ENCODE results near the gene MTPN.

The MTPN gene

DNA sequence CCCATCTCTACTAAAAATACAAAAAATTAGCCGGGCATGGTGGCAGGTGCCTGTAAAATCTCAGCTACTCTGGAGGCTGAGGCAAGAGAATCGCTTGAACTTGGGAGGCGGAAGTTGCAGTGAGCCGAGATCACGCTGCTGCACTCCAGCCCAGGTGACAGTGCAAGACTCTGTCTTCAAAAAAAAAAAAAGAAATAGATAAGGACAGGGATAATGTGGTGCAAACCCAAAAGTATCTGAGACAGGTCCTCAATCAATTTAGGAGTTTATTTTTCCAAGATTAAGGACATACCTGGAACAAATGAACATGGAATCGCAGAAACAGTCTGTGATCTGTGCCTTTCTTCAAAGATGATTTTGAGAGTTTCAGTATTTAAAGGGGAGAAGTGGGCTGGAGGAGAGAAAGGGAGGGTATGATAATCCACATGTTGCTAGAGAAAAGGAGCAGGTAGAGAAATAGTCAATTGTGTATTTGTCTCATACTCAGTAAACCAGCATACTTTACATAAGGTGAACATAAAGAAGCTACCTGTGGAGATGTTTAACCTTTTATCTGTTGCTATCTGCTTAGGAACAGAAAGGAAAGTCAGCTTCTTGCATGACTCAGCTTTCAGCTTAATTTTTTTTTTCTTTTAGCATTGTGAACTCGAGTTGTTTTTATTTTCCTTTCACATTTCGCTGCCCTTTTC, 4.9 kb upstream of the MTPN start:
- no peak for DNase-seq

DNA sequence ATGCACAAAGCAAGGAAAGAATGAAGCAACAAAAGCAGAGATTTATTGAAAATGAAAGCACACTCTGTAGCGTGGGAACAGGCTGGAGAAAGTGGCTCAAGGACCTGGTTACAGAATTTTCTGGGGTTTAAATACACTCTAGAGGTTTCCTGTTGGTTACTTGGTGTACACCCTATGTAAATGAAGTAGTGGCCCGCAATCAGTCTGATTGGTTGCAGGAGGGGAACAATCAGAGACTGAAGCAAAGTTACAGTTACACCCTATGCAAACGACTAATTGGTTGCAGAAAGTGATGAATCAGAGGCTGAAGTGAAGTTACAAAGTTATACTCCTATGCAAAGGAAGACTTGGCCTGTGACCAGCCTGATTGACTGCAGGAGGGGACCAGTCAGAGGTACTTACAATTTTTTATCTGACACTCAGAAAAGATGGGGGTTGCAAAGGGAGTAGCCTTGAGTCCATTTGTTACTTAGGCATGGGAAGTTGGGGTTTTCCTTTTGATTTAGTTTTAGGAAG, 3.6 kb upstream of the MTPN start:
- DNase-seq = no peak

DNA sequence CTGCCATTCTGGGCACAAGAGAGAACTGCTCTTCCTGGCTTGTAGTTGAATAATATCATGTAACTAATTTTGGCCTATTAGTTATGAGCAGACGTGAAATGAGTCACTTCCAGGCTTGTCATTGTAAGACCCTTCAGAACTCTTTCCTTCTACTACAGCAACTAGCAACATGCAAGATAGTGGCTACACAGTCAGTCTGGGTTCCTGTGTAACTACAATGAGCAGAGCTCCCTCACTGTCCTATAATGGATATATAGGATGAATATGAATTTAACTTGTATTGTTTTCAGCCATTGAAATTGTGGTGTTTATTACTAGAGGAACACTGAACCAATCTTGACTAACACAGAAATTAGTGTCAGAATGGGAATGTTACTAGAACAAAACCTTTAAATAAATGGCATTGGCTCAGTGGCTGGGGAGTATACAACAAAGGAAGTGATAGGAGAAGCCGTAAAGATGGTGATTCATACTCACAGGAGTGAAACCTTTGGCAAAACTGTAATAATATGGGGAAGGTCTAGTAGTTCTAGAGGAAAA, 2.9 kb upstream of the MTPN start:
- no peak for DNase-seq

- DNase-seq = no peak
Observed at GRCh38 chr7:135979471-135980011, 2.4 kb upstream of the MTPN start.

- no peak for DNase-seq
Observed at GRCh38 chr7:135978624-135979023, 1.5 kb upstream of the MTPN start.

GRCh38 chr7:135977742-135978066, 545 bp upstream of the MTPN start:
- DNase-seq = no peak

GRCh38 chr7:135976312-135977006, 700 bp downstream of the MTPN start:
- DNase-seq = no peak

- no peak for DNase-seq
Observed at GRCh38 chr7:135975166-135975565, 2.0 kb downstream of the MTPN start.

GRCh38 chr7:135974667-135975066, 2.5 kb downstream of the MTPN start:
- no peak for DNase-seq

DNA sequence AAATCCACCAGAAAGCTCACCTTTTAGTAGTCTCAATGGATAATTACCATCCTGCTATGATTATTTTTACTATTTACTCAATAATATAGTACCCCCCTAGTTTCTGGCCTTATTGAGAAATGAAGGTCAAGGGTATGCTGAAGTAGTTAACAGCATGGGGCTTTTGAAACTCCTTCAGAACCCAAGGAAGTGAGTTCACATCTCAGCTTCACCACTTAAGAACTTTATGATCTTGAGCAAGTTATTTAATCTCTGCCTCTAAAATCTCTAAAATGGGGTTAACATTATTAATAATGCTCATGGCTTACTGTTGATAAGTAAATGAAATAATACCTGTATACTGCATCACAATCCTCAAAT, 5.8 kb downstream of the MTPN start:
- no peak for DNase-seq

GRCh38 chr7:135970682-135971365, 6.3 kb downstream of the MTPN start:
- DNase-seq = no peak

- DNase-seq = no peak
Observed at GRCh38 chr7:135970045-135970444, 7.1 kb downstream of the MTPN start.

- no peak for DNase-seq
Observed at GRCh38 chr7:135966341-135967043, 10.7 kb downstream of the MTPN start.

- DNase-seq = no peak
Observed at GRCh38 chr7:135965602-135966001, 11.6 kb downstream of the MTPN start.

GRCh38 chr7:135964791-135965190, 12.4 kb downstream of the MTPN start:
- no peak for DNase-seq

- no peak for DNase-seq
Observed at GRCh38 chr7:135964274-135964673, 12.9 kb downstream of the MTPN start.

- no peak for DNase-seq
Observed at GRCh38 chr7:135962802-135963201, 14.4 kb downstream of the MTPN start.

DNA sequence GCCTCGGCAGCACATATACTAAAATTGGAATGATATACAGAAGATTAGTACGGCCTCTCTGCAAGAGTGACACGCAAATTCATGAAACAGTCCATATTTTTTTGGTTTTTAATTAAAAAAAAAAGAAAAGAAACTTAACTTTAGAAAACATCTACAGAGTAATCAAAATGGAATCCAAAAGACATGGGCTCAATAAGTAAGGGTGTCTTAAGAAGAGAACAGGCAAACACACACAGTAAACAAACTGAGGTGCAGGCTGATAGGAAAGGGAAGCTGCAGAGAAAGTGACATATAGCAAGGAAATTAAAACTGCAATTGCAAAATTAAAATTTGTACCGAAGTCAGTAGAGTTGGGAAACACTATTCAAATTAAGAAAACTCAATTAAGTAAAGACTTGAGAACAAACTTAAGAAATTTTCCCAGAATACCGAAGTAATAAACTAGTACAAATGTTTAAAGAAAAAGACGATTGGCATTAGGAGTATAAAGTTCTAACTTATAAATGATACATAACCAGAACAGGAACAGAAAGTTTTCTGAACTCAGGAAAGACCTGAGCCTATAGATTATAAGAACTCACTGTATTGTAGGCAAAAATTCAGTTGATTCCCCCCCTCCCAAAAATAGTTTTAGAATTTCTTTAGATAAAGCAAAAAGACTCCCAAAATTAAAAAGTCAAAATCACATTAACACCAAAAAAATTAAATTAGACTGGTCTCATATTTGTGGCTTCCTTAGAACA, 16.3 kb downstream of the MTPN start:
- no peak for DNase-seq

DNA sequence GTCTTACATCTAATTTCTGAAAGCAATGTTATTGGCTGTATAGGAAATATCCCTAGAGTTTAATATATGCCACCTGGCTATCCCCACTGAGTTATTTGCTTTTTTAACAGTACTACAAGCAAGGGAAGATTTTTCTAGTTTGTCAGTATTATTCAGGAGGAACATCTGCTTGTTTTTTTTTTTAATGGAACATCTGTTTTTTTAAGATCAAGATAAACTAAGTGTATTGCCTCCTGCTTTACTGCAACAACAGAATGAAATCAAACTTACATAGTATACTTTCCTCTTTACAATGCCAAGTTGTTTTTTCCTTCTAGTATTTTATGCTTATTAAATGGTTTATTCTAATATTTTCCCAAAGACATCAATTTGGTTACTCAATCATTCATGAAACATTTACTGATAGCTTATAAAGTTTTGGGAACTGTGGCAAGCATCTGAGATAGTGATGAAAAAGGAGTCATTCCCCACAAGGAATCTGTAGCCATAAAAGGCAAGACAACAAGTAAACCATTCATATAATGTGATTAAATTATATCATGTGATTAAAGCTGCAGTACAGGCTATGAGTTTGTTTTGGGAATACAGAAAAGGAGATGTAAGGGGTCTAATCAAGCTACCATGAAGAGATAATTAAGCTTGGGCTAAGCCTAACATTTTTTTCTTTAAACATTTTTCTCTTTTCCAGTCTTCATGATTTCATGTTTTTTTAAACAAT, 17.4 kb downstream of the MTPN start:
- no peak for DNase-seq

GRCh38 chr7:135958173-135958572, 19.0 kb downstream of the MTPN start:
- DNase-seq = no peak

DNA sequence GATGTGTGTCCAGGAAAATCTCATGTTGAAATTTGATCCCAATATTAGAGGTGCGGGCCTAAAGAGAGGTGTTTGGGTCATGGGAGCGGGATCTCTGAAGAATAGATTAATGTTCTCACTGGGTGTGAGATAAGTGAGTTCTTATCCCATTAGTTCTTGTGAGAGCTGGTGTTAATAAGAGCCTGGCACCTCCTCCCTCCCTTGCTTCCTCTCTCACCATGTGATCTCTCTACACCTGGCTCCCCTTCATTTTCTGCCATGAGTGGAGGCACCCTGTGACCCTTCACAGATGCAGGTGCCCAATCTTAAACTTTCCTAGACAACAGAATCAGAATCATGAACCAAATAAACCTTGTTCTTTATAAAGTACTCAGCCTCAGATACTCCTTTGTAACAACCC, 19.5 kb downstream of the MTPN start:
- DNase-seq = no peak

- no peak for DNase-seq
Observed at GRCh38 chr7:135956393-135956792, 20.8 kb downstream of the MTPN start.
